GM19238 (cell line): ENCODE data around the gene PPP1R15B.

Source experiments
- DNase-seq: peaks from one replicate; pipeline ENCODE4 v3.0.0; 2011; ENCODE audit warnings: low spot score; ENCODE audit not compliant: insufficient read length

The PPP1R15B gene

GRCh38 chr1:204411451-204412204 lies at the start of gene PPP1R15B:
Gene PPP1R15B, minus strand, starts transcription at chr1:204411817. Its CDS starts 406 bp downstream, at chr1:204411411.
- peak; percentile 88 for DNase-seq

DNA sequence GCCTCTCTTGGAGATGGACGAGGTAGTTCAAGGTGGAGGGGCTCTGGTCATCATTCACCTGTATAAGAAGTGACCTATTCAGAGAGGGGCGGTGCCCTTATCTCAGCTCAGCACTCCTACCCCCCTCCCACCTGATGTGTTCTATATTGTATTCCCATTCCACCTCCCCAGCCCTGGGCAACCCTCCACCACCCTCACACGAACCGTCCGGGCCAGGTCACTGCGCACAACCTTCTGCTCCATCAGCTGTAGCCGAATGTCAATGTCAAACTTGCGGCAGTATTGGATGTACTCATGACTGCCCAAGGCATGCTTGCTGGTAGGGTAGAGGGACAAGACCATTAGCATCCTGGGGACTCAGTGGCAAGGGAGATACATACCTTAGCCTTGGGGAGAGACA lies 48.7 kb upstream of the PPP1R15B start:
- DNase-seq = no peak

DNA sequence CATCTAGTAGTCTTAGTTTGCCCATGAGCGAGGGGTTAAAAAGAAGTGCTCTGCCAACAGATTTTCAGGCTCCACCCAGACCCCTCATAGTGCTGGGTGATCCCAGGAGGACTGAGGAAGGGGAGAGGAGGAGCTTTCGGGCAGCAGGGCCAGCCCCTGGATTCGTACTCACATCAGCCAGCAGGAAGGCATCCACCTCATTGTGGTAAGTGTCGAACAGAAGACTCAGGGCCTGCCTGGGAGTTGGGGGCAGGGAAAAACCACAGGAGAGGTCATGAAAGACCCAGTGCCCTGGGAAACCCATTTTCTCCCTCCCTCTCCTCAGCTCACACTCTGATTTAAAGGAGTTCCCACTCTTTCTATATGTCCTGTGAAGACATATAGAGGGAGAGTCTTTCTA lies 48.1 kb upstream of the PPP1R15B start:
- no peak for DNase-seq

DNA sequence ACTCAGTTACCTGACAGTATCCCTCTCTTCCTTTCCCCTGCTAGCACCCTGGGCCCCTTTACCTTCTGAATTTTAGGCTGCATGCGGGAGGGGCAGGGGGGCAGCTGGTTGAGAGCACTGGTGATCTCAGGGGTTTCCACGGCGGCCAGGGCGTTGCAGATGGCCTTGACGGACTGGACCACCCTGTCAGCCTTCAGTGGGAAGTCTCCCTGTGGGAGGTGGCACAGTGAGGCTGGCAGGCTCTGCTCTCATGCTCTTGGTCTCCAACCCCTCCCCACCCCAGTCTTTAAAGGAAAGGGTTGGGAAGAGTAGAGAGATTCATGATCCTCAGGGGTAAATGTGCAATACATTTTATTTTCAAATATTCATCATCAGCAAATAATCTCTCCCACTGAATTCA lies 46.0 kb upstream of the PPP1R15B start:
- no peak for DNase-seq

DNA sequence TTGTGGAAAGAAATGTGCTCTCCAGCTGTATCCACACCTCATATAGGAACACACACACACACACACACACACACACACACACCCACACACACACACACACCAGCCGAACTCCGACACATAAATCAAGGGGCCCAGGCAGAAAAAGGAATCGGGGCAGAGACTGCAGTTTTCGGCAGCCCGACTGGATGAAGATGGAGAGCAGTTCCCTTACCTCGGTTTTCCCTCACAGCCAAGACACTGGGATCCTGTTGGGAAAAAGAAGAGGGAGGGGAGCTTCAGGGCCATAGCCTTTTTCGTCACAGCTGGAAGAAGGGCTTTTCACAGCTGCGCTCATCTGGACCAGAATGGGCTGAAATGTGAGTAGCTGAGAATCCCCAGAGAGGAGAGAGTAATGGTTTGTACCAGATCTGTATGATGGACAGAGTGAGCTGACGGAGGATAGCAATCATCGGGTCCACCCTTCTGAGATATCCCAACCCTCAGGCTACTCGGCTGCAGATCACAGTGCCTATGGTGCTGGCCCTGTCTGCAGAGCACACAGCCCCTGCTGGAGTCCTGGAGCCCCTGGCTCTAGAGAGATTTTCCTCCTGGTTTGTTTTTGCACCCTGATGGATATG lies 45.3 kb upstream of the PPP1R15B start:
- no peak for DNase-seq

DNA sequence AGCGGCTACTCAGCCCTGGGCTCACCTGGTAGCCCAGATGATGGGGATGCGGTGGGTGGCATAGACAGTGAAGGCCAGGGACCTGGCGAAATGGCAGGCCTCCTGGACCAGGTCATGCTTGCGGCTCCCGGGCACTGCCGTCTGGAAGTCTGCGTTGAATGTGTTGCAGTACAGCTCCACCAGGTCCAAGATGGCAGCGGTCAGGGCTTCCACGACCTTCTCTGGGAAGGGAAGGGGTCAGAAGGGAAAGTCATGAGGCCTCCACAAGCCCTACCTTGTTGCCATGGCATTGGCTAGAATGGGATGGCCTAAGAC lies 44.2 kb upstream of the PPP1R15B start:
- no peak for DNase-seq

DNA sequence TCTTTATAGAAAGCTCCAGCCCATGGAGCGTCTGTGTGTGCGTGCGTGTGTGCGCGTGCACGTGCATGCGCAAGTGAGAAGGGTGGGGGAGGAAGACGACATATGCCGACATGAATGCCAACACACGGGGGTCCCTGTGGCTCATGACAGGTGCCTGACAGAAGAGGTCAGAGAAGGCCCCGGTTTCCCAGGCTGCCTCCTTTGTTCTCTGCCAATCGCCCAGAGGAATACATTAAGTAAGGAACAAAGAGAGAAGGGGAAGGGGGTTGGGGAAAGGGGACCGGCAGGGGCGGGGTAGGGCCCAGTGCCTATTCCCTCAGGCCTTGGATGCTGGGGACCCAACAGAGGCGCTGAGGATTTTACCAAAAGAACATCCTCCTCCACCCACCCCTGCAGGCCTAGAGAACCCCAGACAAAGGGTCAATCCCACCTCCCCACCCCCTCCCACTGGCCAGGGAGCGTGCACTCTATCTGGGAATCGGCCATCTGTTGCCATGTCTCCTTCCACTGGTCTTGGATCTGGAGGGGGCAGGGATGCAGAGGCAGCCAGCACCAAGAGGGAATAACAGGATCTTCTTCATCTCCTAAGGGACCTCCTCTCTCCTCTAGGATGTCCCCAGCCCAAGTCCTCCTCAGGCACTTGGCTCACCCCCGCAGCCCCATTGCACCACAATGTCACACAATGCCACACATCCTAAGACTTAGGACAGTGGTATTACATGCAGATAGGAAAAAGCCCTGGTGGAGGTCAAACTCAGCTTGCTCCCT lies 43.6 kb upstream of the PPP1R15B start:
- DNase-seq = no peak

DNA sequence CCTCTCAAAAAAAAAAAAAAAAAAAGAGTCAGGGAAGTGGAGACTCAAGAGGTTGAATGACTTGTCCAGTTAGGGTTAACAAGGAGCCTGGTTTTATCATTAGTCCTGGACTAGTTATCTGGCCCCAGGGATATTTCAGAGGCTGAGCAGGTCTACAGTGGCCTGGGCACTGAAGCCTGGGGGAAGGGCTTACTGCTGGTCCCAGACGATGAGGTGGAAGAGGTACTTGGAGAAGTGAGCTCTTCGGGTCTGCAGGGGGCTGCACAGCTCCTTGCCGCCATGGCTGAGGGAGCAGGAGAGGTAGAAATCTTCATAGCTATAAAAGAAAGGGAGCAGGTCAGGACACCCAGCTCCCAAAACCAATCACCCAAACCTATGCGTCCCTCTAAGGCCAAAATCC lies 42.9 kb upstream of the PPP1R15B start:
- no peak for DNase-seq

DNA sequence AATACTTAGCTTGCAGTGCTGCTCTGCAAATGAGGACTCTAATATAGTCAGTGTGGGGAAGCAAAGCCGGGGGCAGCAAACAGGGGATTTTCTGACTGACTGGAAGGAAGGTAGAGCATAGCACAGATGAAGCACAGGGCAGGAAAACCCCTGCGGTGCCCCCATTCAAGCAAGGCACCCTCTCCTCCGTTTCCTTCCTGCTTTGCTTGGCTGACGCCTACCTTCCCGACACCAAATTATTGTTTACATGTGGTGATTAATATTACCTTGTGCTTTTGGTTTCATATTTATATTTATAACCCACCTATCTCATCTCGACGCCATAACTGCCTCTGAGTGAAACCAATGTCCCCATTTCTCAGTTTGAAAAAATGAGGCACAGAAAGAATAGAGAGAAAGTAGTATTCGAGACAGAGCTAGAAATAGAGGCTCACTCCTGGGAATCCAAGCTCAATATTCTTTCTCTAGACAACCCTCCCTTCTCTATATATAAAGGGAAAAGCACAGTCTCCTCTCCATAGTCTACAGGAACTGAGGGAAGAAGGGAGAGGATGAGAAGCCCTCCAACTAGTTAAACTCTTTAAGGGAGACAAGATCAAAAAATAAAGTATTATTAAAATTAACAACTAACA lies 41.6 kb upstream of the PPP1R15B start:
- peak; percentile 71 for DNase-seq

DNA sequence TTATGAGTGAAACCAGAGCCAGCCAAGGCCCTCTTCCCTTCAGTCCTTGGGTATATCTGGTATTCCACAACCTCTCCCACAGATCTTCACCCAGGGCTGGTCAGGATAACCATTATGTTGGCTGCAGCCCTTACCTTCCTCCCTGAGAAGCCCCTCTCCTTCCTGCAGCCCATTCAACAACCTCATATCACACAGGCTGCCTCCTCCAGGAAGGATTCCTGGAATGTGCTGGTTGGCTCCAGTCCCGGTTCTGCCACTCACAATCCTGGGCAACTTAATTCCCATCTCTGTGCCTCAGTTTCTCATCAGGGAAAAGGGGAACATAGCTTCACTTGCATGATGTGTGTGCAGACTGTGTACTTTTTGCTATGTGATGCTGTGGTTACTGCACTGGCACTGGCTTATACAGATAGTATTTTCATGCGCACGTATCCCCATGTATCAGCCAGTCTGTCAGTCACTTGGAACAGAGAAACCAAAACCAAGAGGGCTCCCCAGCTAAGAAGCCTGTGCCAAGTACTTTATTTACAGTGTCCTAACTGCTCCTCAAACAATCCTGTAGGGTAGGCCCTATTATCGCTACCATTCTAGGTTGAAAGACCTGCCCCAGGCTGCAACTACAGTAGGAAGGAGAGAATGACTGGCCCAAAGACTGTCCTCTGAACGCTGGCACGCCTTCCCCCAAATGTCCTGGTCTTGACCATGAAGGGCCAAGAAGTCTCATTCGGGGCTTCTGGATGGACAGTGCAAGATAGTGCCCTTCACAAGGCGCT lies 39.9 kb upstream of the PPP1R15B start:
- no peak for DNase-seq

GRCh38 chr1:204450461-204451257 lies 39.0 kb upstream of the PPP1R15B start:
- DNase-seq = no peak

- DNase-seq = no peak
These were observed 38.2 kb upstream of the PPP1R15B start for GRCh38 chr1:204449678-204450280.

- no peak for DNase-seq
These were observed 37.5 kb upstream of the PPP1R15B start for GRCh38 chr1:204448991-204449677.

DNA sequence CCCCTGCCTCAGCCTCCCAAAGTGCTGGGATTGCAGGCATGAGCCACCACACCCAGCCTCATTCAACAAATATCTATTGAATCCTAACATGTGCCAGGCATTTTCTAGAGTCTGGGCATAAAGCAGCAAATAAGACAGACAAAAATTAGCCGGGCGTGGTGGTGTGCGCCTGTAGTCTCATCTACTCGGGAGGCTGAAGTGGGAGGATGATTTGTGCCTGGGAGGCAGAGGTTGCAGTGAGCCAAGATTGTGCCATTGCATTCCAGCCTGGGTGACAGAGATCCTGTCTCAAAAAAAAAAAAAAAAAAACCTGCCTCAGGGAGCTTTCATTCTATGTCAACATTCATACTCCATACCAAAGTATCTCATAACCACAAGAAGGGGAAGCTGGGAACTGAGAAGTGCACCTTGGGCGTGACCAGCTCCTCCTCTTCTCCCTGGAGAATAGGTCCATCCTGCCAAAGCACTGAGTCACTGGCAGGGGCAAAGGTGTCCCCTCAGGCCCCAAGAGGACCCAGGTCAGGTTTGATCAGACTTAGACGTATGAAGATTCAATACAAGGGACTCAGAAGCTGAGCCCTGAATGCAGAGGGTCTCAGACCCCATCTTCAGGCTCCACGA lies 36.8 kb upstream of the PPP1R15B start:
- no peak for DNase-seq

DNA sequence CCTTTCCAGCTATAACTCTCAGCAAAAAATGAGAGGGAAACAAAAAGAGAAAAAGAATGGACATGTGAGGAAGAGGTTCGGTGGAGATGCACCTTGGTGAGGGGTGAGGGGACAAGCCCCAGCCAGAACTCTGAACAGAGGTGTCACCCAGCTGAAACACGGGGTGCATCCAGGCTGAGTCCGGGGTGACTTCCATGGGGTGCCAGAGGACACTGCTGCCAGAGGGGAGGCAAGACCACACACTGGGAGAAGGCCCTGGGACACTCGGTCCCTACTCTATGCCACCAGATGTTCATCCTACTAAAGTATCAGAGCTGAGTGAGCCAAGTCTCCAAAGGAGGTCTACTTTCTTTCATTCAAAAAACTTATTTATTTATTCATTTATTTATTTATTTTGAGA lies 36.1 kb upstream of the PPP1R15B start:
- no peak for DNase-seq

DNA sequence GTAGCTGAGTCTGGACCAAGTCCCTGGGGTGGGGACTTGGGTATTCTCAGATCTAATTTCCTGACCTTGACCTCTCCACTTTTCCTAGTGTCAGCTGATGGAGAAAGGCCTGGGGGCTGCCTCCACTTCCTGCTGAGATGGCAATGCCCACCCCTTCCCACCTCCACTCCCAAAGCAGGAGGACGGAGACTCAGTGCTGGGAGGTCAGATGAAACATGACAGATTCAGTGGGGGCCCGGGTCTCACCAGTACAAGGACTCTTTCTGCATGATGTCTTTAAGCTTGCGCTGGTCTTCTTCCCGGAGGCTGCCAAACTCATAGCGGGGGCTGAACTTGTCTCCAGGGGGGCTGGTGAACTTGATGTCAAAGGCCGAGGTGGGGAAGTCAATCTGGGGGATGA lies 35.6 kb upstream of the PPP1R15B start:
- no peak for DNase-seq

DNA sequence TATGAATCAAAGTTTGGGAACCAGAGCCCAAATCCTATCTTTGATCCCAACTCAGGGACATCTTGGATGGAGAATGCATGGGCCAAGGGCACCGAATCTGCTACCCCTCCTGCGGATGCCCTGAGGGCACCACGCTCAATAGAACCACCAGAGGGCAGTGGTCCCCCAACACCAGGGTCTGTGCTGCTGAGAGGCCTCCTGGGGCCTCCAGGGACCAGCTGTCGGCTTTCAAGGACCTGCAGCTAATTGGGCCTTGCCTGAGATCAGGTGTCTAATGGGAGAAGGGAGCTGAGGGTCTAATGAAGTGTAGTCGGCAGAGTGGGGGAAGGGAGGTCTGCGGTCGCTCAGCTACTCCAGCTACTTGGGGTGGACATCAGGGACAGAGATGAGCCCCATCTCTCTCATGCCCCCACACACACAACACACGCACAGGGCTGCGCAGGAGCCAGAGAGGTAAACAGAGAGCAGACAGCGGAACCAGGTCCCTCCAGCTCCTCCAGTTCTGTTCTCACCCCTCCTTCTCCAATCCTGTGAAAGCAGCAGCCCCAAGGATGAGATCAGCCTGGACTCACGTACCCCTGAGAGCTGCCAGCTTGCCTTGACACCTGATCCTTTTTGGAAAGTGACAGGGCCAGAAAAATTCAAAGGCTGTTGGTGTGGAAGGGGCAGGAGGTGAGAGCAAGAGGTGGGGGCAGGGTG lies 34.9 kb upstream of the PPP1R15B start:
- DNase-seq = peak; percentile 87

DNA sequence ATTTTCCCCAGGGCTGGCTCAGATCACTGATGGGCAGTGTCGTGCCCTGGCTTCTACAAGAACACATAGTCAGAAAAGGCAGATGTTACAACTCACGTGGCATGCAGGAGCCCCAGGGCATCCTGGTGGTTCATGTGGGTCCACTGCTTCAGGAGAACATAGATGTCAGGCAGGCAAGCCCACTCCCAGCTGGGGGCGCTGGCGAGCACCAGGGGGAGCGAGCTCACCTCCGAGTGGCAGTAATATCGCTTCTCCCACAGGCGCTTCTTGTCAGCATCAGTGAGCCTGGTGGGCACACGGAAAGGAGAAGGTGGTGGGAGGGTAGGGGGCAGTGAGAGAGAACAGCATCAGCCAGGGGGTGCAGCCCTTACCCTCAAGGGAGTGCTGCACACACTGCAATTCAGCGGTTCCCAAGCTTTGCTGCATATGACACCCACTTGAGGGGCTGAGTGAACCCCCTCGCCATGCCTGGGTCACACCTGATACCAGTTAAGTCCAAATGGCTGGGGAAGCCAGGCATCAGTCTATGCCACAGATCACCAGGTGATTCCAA lies 34.3 kb upstream of the PPP1R15B start:
- no peak for DNase-seq
